Naive B cell (primary cell): ENCODE data around the gene PCDHGA9. TPM values are rescaled to one million over a fixed set of nuclear protein-coding genes. Genes with fewer than 3 reads are reported as not detected.

ENCODE experiments used
- ATAC-seq, 2 donors: fragments of 150-1000 bp; cut with Tn5 transposase; 2 replicates each; pipeline ENCODE4 v1.10.0; 2021; ENCODE audit warnings: low read depth in 2 of 2, mild to moderate bottlenecking in 2 of 2, moderate library complexity in 2 of 2
- DNase-seq: peaks from one replicate; pipeline ENCODE4 v3.0.0; 2022
- H3K27ac Mint-ChIP-seq, 6 donors: one replicate each; pipeline ENCODE4 v1.8.0; 2020 to 2022; ENCODE audit warnings: mild to moderate bottlenecking in 6 of 6, mixed read lengths in 6 of 6, moderate library complexity in 5 of 6, inconsistent platforms in 2 of 6
- H3K27me3 Mint-ChIP-seq, 3 donors: one replicate each; pipeline ENCODE4 v1.8.0; 2021 to 2022; ENCODE audit warnings: mixed read lengths in 3 of 3, mild to moderate bottlenecking in 1 of 3
- H3K36me3 Mint-ChIP-seq, 2 donors: one replicate each; pipeline ENCODE4 v1.8.0; 2020 to 2022; ENCODE audit warnings: mixed read lengths in 2 of 2, inconsistent platforms in 1 of 2, mild to moderate bottlenecking in 1 of 2
- H3K4me1 Mint-ChIP-seq, 3 donors: one replicate each; pipeline ENCODE4 v1.8.0; 2020 to 2022; ENCODE audit warnings: mixed read lengths in 3 of 3, inconsistent platforms in 1 of 3, mild to moderate bottlenecking in 1 of 3, moderate library complexity in 1 of 3
- H3K4me3 Mint-ChIP-seq, 8 donors: one replicate each; pipeline ENCODE4 v1.8.0; 2020 to 2022; ENCODE audit warnings: mild to moderate bottlenecking in 8 of 8, mixed read lengths in 8 of 8, moderate library complexity in 8 of 8, inconsistent platforms in 2 of 8
- H3K9me3 Mint-ChIP-seq, 7 donors: one replicate each; pipeline ENCODE4 v1.8.0; 2020 to 2022; ENCODE audit warnings: mixed read lengths in 7 of 7, mild to moderate bottlenecking in 5 of 7, inconsistent platforms in 2 of 7, moderate library complexity in 1 of 7
- polyA plus RNA-seq, 6 donors: library from polyadenylated mRNA; unstranded; fragments of 300-500 nt; fragmentation: Illumina TruSeq; gene quantifications; one replicate each; pipeline ENCODE4 v1.2.3, GENCODE V29; 2021; ENCODE audit warnings: low read depth in 6 of 6

PCDHGA9 gene
- polyA plus RNA-seq = under 1 TPM in 1 of 6 donors, not detected in 5; 0.25 TPM

DNA sequence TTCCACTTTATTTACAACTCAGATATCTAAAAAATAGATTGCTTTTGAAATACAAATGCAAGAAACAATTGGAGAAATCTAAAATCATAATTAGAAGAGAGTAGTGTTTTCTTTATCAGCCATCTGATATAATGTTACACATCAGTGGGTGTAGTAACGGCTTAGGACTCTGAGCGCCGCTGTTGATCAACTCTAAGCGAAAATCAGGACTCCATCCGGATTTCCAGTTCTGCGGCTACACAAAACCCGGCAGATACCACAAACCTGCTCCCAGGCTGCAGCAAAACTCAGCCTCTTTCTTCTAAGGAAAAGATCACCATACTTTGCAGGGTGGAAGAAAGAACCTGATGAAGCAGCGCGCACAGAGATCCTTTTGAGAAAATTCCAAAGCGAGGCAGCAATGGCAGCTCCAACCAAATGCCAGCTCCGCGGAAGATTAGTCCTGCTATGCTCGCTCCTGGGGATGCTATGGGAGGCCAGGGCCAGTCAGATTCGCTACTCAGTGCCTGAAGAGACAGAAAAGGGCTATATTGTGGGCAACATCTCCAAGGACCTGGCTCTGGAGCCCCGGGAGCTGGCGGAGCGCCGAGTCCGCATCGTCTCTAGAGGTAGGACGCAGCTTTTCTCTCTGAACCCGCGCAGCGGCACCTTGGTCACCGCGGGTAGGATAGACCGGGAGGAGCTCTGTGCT lies at the start of gene PCDHGA9:
TSS of gene PCDHGA9 (plus strand) at position 226 of the 691 bp plus-strand sequence. CDS start at position 401, 175 bp downstream.
- Mint-ChIP-seq H3K27ac (peak within 1 kb of the TSS in 2 of 6 donors; percentile 56 to 82), H3K4me1 (peaks cover 0 to 5% (median 3%) of the 10 kb centered on the region in 3 donors), H3K4me3 (peak within 1 kb of the TSS; percentile 65 to 89 (median 78)), H3K27me3 (peaks cover 57 to 78% (median 69%) of the 10 kb centered on the region in 3 donors), H3K9me3 (peaks cover 4 to 61% (median 42%) of the 10 kb centered on the region in 7 donors), H3K36me3 (peaks cover 4 to 37% of the 10 kb centered on the region in 2 donors)
- ATAC-seq (no peak), DNase-seq (no peak)

DNA sequence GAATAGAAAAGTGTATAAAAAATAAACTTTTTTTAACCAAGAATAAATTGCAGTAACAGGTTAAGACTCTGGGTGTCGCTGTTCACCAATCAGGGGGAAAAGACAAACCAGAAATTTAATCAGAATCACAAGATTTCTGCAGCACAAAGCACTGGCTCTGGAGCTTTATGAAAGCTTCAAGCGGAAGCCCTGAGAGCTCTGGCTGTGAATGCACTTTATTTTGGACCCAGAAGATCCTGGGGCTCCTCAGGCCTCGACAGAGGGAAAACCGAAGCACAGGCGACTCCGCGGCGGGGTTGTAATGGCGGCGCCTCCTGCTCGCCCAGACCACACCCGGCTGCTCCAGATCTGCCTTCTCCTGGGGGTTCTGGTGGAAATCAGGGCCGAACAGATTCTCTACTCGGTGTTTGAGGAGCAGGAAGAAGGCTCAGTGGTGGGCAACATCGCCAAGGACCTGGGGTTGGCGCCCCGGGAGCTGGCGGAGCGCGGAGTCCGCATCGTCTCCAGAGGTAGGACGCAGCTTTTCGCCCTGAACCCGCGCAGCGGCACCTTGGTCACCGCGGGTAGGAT lies 47.6 kb upstream of the PCDHGA9 start, which contains the start of gene PCDHGA4:
TSS of gene PCDHGA4 (plus strand) at position 122 of the 570 bp plus-strand sequence. CDS start at position 209, 87 bp downstream.
- H3K4me1 Mint-ChIP-seq = peaks cover 0 to 3% (median 3%) of the 10 kb centered on the region in 3 donors
- no peak within 1 kb of the TSS for H3K27ac Mint-ChIP-seq
- peak within 1 kb of the TSS in 5 of 8 donors; percentile 12 to 81 (median 28) for H3K4me3 Mint-ChIP-seq
- ATAC-seq = no peak
- peaks cover 9 to 49% of the 10 kb centered on the region in 2 donors for H3K36me3 Mint-ChIP-seq
- H3K27me3 Mint-ChIP-seq = peaks cover 60 to 90% (median 78%) of the 10 kb centered on the region in 3 donors
- no peak for DNase-seq
- H3K9me3 Mint-ChIP-seq = peaks cover 19 to 70% (median 41%) of the 10 kb centered on the region in 7 donors

- Mint-ChIP-seq H3K4me1 (peaks cover 0 to 4% (median 0%) of the 10 kb centered on the region in 3 donors), H3K27ac (no peak overlapping the region), H3K9me3 (peaks cover 20 to 70% (median 44%) of the 10 kb centered on the region in 7 donors), H3K36me3 (peaks cover 11 to 49% of the 10 kb centered on the region in 2 donors), H3K4me3 (peak overlapping the region in 1 of 8 donors; percentile 12), H3K27me3 (peaks cover 60 to 90% (median 78%) of the 10 kb centered on the region in 3 donors)
- DNase-seq = no peak
- ATAC-seq = no peak
Measured at GRCh38 chr5:141355641-141356040, 46.9 kb upstream of the PCDHGA9 start.

DNA sequence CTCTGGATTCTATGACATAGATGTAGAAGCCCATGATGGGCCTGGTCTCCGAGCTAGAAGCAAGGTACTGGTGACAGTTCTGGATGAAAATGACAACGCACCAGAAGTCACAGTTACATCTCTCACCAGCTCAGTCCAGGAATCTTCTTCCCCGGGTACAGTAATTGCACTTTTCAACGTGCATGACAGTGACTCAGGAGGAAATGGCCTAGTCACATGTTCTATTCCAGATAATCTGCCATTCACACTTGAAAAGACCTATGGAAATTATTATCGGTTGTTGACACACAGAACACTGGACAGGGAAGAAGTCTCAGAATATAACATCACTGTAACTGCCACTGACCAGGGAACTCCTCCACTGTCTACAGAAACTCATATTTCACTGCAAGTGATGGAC lies 46.4 kb upstream of the PCDHGA9 start:
- no peak for ATAC-seq

GRCh38 chr5:141356950-141357349 lies 45.6 kb upstream of the PCDHGA9 start:
- Mint-ChIP-seq H3K27me3 (peaks cover 63 to 92% (median 81%) of the 10 kb centered on the region in 3 donors), H3K9me3 (peaks cover 20 to 75% (median 51%) of the 10 kb centered on the region in 7 donors), H3K27ac (no peak overlapping the region), H3K4me1 (peaks cover 0 to 4% (median 0%) of the 10 kb centered on the region in 3 donors), H3K36me3 (peaks cover 17 to 54% of the 10 kb centered on the region in 2 donors), H3K4me3 (no peak overlapping the region)
- ATAC-seq = no peak
- no peak for DNase-seq

More for the DNA sequence above, 46.4 kb upstream of the PCDHGA9 start:
- Mint-ChIP-seq H3K27ac (no peak overlapping the region), H3K27me3 (peaks cover 60 to 90% (median 78%) of the 10 kb centered on the region in 3 donors), H3K9me3 (peaks cover 20 to 71% (median 48%) of the 10 kb centered on the region in 7 donors), H3K4me3 (peak overlapping the region in 1 of 8 donors; percentile 18), H3K4me1 (peaks cover 0 to 4% (median 0%) of the 10 kb centered on the region in 3 donors), H3K36me3 (peaks cover 16 to 53% of the 10 kb centered on the region in 2 donors)
- DNase-seq = no peak

DNA sequence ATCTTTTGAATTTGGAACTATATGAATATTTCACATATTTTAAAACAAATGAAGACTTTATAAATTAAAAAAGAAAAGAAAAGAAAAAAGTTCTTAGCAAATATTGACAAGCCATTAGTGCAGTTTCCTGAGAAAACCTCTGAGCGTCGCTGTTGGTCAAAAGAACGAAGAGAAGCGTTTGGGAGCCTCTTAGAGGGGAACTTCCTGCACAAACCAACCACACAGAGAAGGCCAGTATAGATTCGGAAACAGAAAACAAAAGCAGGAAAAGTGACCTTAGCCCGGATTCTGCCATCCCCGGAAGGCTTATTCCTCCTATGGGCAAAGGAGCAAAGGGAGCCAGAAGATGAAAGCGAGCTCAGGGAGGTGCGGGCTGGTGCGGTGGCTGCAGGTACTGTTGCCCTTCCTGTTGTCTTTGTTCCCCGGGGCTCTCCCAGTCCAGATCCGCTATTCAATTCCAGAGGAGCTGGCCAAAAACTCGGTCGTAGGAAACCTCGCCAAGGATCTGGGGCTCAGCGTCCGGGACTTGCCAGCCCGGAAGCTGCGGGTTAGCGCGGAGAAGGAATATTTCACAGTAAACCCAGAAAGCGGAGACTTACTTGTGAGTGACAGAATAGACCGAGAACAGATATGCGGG lies 42.7 kb upstream of the PCDHGA9 start, which contains the start of gene PCDHGB2:
TSS of gene PCDHGB2 (plus strand) at position 205 of the 637 bp plus-strand sequence. CDS start at position 347, 142 bp downstream.
- peaks cover 19 to 76% (median 66%) of the 10 kb centered on the region in 7 donors for H3K9me3 Mint-ChIP-seq
- peak; percentile 36 to 52 for ATAC-seq
- DNase-seq = no peak
- peaks cover 57 to 87% (median 75%) of the 10 kb centered on the region in 3 donors for H3K27me3 Mint-ChIP-seq
- H3K4me3 Mint-ChIP-seq = peak within 1 kb of the TSS; percentile 67 to 89 (median 84)
- H3K4me1 Mint-ChIP-seq = peaks cover 0 to 12% (median 6%) of the 10 kb centered on the region in 3 donors
- peak within 1 kb of the TSS in 5 of 6 donors; percentile 33 to 91 (median 65) for H3K27ac Mint-ChIP-seq
- H3K36me3 Mint-ChIP-seq = peaks cover 26 to 65% of the 10 kb centered on the region in 2 donors

DNA sequence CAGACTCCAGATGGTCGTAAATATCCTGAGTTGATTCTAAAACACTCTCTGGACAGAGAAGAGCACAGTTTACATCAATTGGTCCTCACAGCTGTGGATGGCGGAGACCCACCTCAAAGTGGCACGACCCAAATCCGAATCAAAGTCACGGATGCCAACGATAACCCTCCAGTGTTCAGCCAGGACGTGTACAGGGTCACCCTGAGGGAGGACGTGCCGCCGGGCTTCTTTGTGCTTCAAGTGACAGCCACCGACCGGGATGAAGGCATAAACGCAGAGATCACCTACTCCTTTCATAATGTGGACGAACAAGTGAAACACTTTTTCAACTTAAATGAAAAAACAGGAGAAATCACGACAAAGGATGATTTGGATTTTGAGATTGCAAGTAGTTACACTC lies 41.9 kb upstream of the PCDHGA9 start:
- Mint-ChIP-seq H3K27me3 (peaks cover 64 to 87% (median 76%) of the 10 kb centered on the region in 3 donors), H3K4me3 (peak overlapping the region in 4 of 8 donors; percentile 33 to 88 (median 59)), H3K4me1 (peaks cover 0 to 12% (median 6%) of the 10 kb centered on the region in 3 donors), H3K9me3 (peaks cover 25 to 78% (median 69%) of the 10 kb centered on the region in 7 donors), H3K36me3 (peaks cover 26 to 66% of the 10 kb centered on the region in 2 donors), H3K27ac (peak overlapping the region in 2 of 6 donors; percentile 23 to 89)
- no peak for ATAC-seq
- no peak for DNase-seq

DNA sequence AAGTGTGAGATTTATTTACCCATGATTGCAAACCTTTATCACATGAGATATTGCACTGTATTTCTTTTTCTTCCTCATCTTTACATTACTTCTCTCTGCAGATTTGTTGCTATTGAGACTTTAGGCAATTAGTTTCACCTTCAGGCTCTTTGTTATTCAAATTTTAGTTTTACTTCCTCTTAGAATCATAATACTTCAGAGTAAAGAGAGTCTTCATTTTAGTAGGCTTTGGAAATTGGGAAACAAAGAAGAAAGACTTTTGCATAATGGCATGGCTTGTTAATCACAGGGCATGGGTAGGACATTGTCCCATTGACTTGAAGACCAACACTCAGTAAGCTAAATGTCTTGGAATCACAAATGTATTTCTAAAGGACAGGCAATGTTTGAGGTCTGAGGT lies 39.9 kb upstream of the PCDHGA9 start:
- H3K27ac Mint-ChIP-seq = peak overlapping the region in 1 of 6 donors; percentile 56
- H3K4me1 Mint-ChIP-seq = peaks cover 0 to 12% (median 6%) of the 10 kb centered on the region in 3 donors
- peaks cover 22 to 80% (median 63%) of the 10 kb centered on the region in 7 donors for H3K9me3 Mint-ChIP-seq
- peak overlapping the region in 3 of 8 donors; percentile 10 to 34 (median 29) for H3K4me3 Mint-ChIP-seq
- DNase-seq = no peak
- no peak for ATAC-seq
- peaks cover 51 to 79% (median 71%) of the 10 kb centered on the region in 3 donors for H3K27me3 Mint-ChIP-seq
- peaks cover 26 to 60% of the 10 kb centered on the region in 2 donors for H3K36me3 Mint-ChIP-seq

DNA sequence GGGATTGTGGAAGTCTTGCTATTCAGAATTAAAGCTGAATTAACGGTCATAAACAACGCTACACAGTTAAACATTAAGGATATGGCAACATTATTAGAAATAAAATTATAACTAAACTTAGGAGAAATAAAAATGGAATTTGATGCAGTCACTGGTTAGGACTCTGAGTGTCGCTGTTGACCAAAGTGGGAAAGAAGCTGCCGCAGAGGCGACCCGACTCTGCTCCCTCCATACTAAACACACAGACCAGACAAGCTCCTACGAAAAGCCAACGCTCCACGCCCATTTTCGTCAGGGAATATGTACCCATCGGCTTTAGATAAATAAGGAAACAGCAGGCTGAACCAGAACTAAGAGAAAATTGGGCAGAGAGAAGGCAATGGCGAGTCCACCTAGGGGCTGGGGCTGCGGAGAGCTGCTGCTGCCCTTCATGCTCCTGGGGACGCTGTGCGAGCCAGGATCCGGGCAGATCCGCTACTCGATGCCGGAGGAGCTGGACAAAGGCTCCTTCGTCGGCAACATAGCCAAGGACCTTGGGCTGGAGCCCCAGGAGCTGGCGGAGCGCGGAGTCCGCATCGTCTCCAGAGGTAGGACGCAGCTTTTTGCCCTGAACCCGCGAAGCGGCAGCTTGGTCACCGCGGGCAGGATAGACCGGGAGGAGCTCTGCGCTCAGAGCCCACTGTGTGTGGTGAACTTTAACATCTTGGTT lies 38.5 kb upstream of the PCDHGA9 start, which contains the start of gene PCDHGA5:
TSS of gene PCDHGA5 (plus strand) at position 211 of the 709 bp plus-strand sequence. CDS start at position 380, 169 bp downstream.
- H3K9me3 Mint-ChIP-seq = peaks cover 17 to 77% (median 60%) of the 10 kb centered on the region in 7 donors

GRCh38 chr5:141366016-141366896 lies 36.3 kb upstream of the PCDHGA9 start:
- Mint-ChIP-seq H3K27me3 (peaks cover 44 to 72% (median 71%) of the 10 kb centered on the region in 3 donors), H3K27ac (peak overlapping the region in 2 of 6 donors; percentile 69 to 73)
- no peak for ATAC-seq

More for the DNA sequence above, 38.5 kb upstream of the PCDHGA9 start, which contains the start of gene PCDHGA5:
- peaks cover 26 to 54% of the 10 kb centered on the region in 2 donors for H3K36me3 Mint-ChIP-seq
- no peak for ATAC-seq
- DNase-seq = no peak
- H3K27me3 Mint-ChIP-seq = peaks cover 50 to 76% (median 75%) of the 10 kb centered on the region in 3 donors
- peak within 1 kb of the TSS in 2 of 6 donors; percentile 77 to 88 for H3K27ac Mint-ChIP-seq
- peaks cover 0 to 12% (median 6%) of the 10 kb centered on the region in 3 donors for H3K4me1 Mint-ChIP-seq
- peak within 1 kb of the TSS in 3 of 8 donors; percentile 38 to 70 (median 65) for H3K4me3 Mint-ChIP-seq

More at GRCh38 chr5:141366016-141366896, 36.3 kb upstream of the PCDHGA9 start:
- Mint-ChIP-seq H3K4me1 (peaks cover 6 to 12% (median 12%) of the 10 kb centered on the region in 3 donors), H3K9me3 (peaks cover 16 to 67% (median 52%) of the 10 kb centered on the region in 7 donors), H3K36me3 (peaks cover 13 to 49% of the 10 kb centered on the region in 2 donors), H3K4me3 (peak overlapping the region in 1 of 8 donors; percentile 47)
- DNase-seq = no peak
